ENCODE data around the gene CRYBB3. TPM values are rescaled to one million over a fixed set of nuclear protein-coding genes. Genes with fewer than 3 reads are reported as not detected.

The CRYBB3 gene
- total and polyA plus RNA-seq, 2 of the 13 experiments (the other 11 are each of a cell fraction or from before 2014, with no cell fraction given) = 0.18 to 0.28 TPM

GRCh38 chr22:25183949-25184619 lies 15.6 kb upstream of the CRYBB3 start (continued):
- TF ChIP-seq ARID4A (CRISPR knock-in tag; IDR thresholded peaks at IDR 0.05; ENCODE audit: borderline replicate concordance) (peak; percentile 55; the same call in 1 of the 2 replicates), ZNF549 (CRISPR knock-in tag; IDR thresholded peaks at IDR 0.05) (peak; percentile 95), RXRA (CRISPR knock-in tag; IDR thresholded peaks at IDR 0.05) (peak; percentile 82), ZBTB43 (CRISPR knock-in tag; conservative IDR thresholded peaks at IDR 0.05) (no peak), ZNF75D (CRISPR knock-in tag; IDR thresholded peaks at IDR 0.05; ENCODE audit: borderline replicate concordance) (no peak), ARNT2 (CRISPR knock-in tag; IDR thresholded peaks at IDR 0.05; ENCODE audit: low read depth) (0 out of 2 replicates have a peak, but pooled peaks have one; percentile 37), FOXC1 (CRISPR knock-in tag; IDR thresholded peaks at IDR 0.05; ENCODE audit: borderline replicate concordance) (no peak), SALL1 (CRISPR knock-in tag; IDR thresholded peaks at IDR 0.05) (peak; percentile 50), THRA (CRISPR knock-in tag; IDR thresholded peaks at IDR 0.05; ENCODE audit: borderline replicate concordance) (peak; percentile 91; the same call in 1 of the 2 replicates), PAXIP1 (CRISPR knock-in tag; conservative IDR thresholded peaks at IDR 0.05) (peak; percentile 73), MED1 (CRISPR knock-in tag; IDR thresholded peaks at IDR 0.05) (0 out of 2 replicates have a peak, but pooled peaks have one; percentile 22), ZNF18 (CRISPR knock-in tag; IDR thresholded peaks at IDR 0.05; ENCODE audit: insufficient replicate concordance) (peak; percentile 99), RXRB (CRISPR knock-in tag; IDR thresholded peaks at IDR 0.05; ENCODE audit: borderline replicate concordance) (peak; percentile 58), NFE2L2 (IDR thresholded peaks at IDR 0.05; ENCODE audit: low read length) (no peak), TEF (CRISPR knock-in tag; IDR thresholded peaks at IDR 0.05) (no peak)

Data from HepG2 (cell line).